Lung (tissue), 12 donors: ENCODE measurements around the gene EPB41L4A. TPM values are rescaled to one million over a fixed set of nuclear protein-coding genes. Genes with fewer than 3 reads are reported as not detected.

Experiments
- ATAC-seq: fragments of 200-7000 bp; cut with Tn5 transposase; one replicate; pipeline ENCODE4 v1.9.1; 2020; ENCODE audit warnings: moderate number of reproducible peaks; ENCODE audit not compliant: insufficient read depth, low FRiP score
- DNase-seq, 3 donors: peaks; one replicate each; pipeline ENCODE4 v3.0.0-alpha.2; 2013 to 2017
- H3K27ac ChIP-seq, 2 donors: one replicate each; pipeline ENCODE4 v1.5.1; 2013; ENCODE audit warnings: mild to moderate bottlenecking in 2 of 2, moderate library complexity in 2 of 2, control low read depth in 1 of 2, inconsistent platforms in 1 of 2, low read depth in 1 of 2, low read length in 1 of 2
- H3K27me3 ChIP-seq, 3 donors: one replicate each; pipeline ENCODE4 v1.5.1; 2013; ENCODE audit warnings: low read length in 2 of 3; ENCODE audit not compliant: control insufficient read depth in 3 of 3, insufficient read depth in 3 of 3
- H3K36me3 ChIP-seq, 4 donors: one replicate each; pipeline ENCODE4 v1.5.1; 2013; ENCODE audit warnings: low read length in 4 of 4, mild to moderate bottlenecking in 1 of 4, moderate library complexity in 1 of 4; ENCODE audit not compliant: control insufficient read depth in 4 of 4, insufficient read depth in 4 of 4
- H3K4me1 ChIP-seq, 5 donors: one replicate each; pipeline ENCODE4 v1.5.1; 2013; ENCODE audit warnings: low read length in 5 of 5, mild to moderate bottlenecking in 2 of 5, moderate library complexity in 1 of 5; ENCODE audit not compliant: control insufficient read depth in 5 of 5, insufficient read depth in 5 of 5
- H3K4me3 ChIP-seq: one replicate; pipeline ENCODE4 v1.5.1; 2013; ENCODE audit warnings: mild to moderate bottlenecking, control low read depth, moderate library complexity
- H3K9ac ChIP-seq, 2 donors: one replicate each; pipeline ENCODE4 v1.5.1; 2013; ENCODE audit warnings: low read length in 2 of 2, control low read depth in 1 of 2; ENCODE audit not compliant: insufficient read depth in 1 of 2
- H3K9me3 ChIP-seq, 4 donors: one replicate each; pipeline ENCODE4 v1.5.1; 2013; ENCODE audit warnings: low read length in 3 of 4, mild to moderate bottlenecking in 1 of 4, moderate library complexity in 1 of 4; ENCODE audit not compliant: control insufficient read depth in 4 of 4, insufficient read depth in 3 of 4
- CTCF ChIP-seq: IDR thresholded peaks from 2 replicates; pipeline ENCODE4 v1.5.1; 2012; ENCODE audit warnings: mild to moderate bottlenecking; ENCODE audit errors: control extremely low read depth, extremely low read depth
- WGBS, 2 donors: extraction: QIAGEN DNeasy Blood & Tissue Kit; methylation state at CpG; one replicate each; pipeline ENCODE4 v1.1.7; 2013; 5-methylcytosine and 5-hydroxymethylcytosine counted together
- polyA plus RNA-seq, 2 donors: library from polyadenylated mRNA; stranded (reverse); fragments of 200-250 nt; gene quantifications; one replicate each; pipeline ENCODE4 v1.2.1, GENCODE V29; 2013
- total RNA-seq, 2 donors: library from RNA; depleted of rRNA in 1 of 2; stranded (reverse); fragments of >200 nt in 1 of 2; gene quantifications; one replicate each; pipeline ENCODE4 v1.2.1, GENCODE V29; 2014 to 2021
- donor health status: control.
- donor health status: control.
- donor health status: Bipolar disorder and iron deficiency.
- donor health status: healthy.
- donor health status: DM: yes; HTN: yes; CAD: no.

The EPB41L4A gene
- total and polyA plus RNA-seq, 4 donors, result 4.6 to 44.5 (median 14.9) TPM

GRCh38 chr5:112159435-112159834 lies 259.6 kb downstream of the EPB41L4A start:
- Histone ChIP-seq H3K27ac (no peak overlapping the region), H3K36me3 (peaks cover 8 to 25% (median 16%) of the 10 kb centered on the region in 4 donors), H3K27me3 (no peaks in the 10 kb centered on the region), H3K4me3 (no peak overlapping the region), H3K9me3 (no peaks in the 10 kb centered on the region), H3K9ac (no peak overlapping the region), H3K4me1 (peaks cover 4 to 34% (median 9%) of the 10 kb centered on the region in 5 donors)
- DNase-seq (peak; percentile 92 to 100 (median 97)), ATAC-seq (no peak)
- 56 to 67% methylated on average over 5 of the region's 5 CpGs for WGBS, 2 donors
- TF ChIP-seq CTCF, result no peak

GRCh38 chr5:112156211-112156610 lies 262.9 kb downstream of the EPB41L4A start:
- Histone ChIP-seq H3K27ac (no peak overlapping the region), H3K4me1 (peaks cover 0 to 18% (median 2%) of the 10 kb centered on the region in 5 donors), H3K9ac (no peak overlapping the region), H3K27me3 (no peaks in the 10 kb centered on the region), H3K9me3 (no peaks in the 10 kb centered on the region), H3K36me3 (peaks cover 0 to 5% (median 0%) of the 10 kb centered on the region in 4 donors), H3K4me3 (no peak overlapping the region)
- TF ChIP-seq CTCF, result no peak
- 86 to 90% methylated on average over 3 of the region's 3 CpGs for WGBS, 2 donors
- DNase-seq, result no peak
- ATAC-seq, result no peak

- H3K36me3 ChIP-seq, result no peaks in the 10 kb centered on the region
- H3K4me1 ChIP-seq, result peaks cover 0 to 14% (median under 1%) of the 10 kb centered on the region in 5 donors
- no peak overlapping the region for H3K27ac ChIP-seq
- no peak overlapping the region for H3K9ac ChIP-seq
- ATAC-seq, result no peak
- DNase-seq, result no peak
- no peak overlapping the region for H3K4me3 ChIP-seq
- no peak for TF ChIP-seq CTCF
- H3K9me3 ChIP-seq, result no peaks in the 10 kb centered on the region
- H3K27me3 ChIP-seq, result no peaks in the 10 kb centered on the region
Measured at GRCh38 chr5:112154940-112155686, 264.0 kb downstream of the EPB41L4A start.
